Mucosa of rectum (tissue), 2 donors: ENCODE data around the gene CELA2A.
"Not testable (repeated sequence)": the region's sequence is repeated elsewhere in the genome, so short reads cannot be mapped to it uniquely, and the experiment has no call there.

Source experiments
- H3K27ac ChIP-seq, 2 donors: one replicate each; pipeline ENCODE4 v1.7.0; 2013; ENCODE audit warnings: inconsistent platforms in 2 of 2, low read depth in 2 of 2, low read length in 2 of 2
- H3K27me3 ChIP-seq, 2 donors: one replicate each; pipeline ENCODE4 v1.7.0; 2013; ENCODE audit warnings: low read length in 2 of 2; ENCODE audit not compliant: control insufficient read depth in 2 of 2, insufficient read depth in 2 of 2
- H3K36me3 ChIP-seq, 2 donors: one replicate each; pipeline ENCODE4 v1.7.0; 2013; ENCODE audit warnings: low read length in 2 of 2; ENCODE audit not compliant: control insufficient read depth in 2 of 2, insufficient read depth in 2 of 2
- H3K4me1 ChIP-seq, 2 donors: one replicate each; pipeline ENCODE4 v1.7.0; 2013; ENCODE audit warnings: low read length in 2 of 2, mild to moderate bottlenecking in 1 of 2; ENCODE audit not compliant: control insufficient read depth in 2 of 2, insufficient read depth in 2 of 2
- H3K4me3 ChIP-seq, 2 donors: one replicate each; pipeline ENCODE4 v1.7.0; 2013; ENCODE audit warnings: low read length in 2 of 2
- H3K9ac ChIP-seq, 2 donors: one replicate each; pipeline ENCODE4 v1.7.0; 2013; ENCODE audit warnings: low read length in 2 of 2, low read depth in 1 of 2, mild to moderate bottlenecking in 1 of 2
- H3K9me3 ChIP-seq, 2 donors: one replicate each; pipeline ENCODE4 v1.7.0; 2013; ENCODE audit warnings: low read length in 2 of 2; ENCODE audit not compliant: control insufficient read depth in 2 of 2
- donor health status: healthy.
- donor health status: Normal muscosa, but diverticular disease.

Gene CELA2A

DNA sequence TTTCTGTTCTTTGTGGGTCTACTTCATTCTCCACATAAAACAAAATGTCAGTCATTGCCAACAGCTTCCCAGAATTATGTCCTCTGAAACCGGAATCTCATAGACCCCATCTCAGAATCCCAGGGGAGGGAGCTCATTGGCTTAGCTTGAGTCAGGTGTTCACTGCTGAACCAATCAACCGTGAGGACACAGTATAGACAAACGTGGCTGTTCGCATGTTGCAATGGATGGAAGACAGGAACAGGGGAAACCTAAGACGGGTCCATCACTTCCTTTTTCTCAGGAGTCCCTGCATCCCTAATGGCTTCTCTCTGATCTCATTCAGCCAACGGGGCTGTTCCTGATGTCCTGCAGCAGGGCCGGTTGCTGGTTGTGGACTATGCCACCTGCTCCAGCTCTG, 9.1 kb downstream of the CELA2A start:
- H3K4me3 ChIP-seq, result no peak overlapping the region
- no peak overlapping the region for H3K9ac ChIP-seq
- peaks cover 0 to 3% of the 10 kb centered on the region in 2 donors for H3K27me3 ChIP-seq
- peaks cover 0 to 3% of the 10 kb centered on the region in 2 donors for H3K4me1 ChIP-seq
- no peaks in the 10 kb centered on the region for H3K9me3 ChIP-seq
- H3K36me3 ChIP-seq, result no peaks in the 10 kb centered on the region
- no peak overlapping the region for H3K27ac ChIP-seq

- not testable (repeated sequence) for H3K36me3 ChIP-seq, H3K27ac ChIP-seq, H3K27me3 ChIP-seq, H3K4me1 ChIP-seq, H3K4me3 ChIP-seq, H3K9me3 ChIP-seq, H3K9ac ChIP-seq
Observed at GRCh38 chr1:15466955-15467625, 10.6 kb downstream of the CELA2A start.

DNA sequence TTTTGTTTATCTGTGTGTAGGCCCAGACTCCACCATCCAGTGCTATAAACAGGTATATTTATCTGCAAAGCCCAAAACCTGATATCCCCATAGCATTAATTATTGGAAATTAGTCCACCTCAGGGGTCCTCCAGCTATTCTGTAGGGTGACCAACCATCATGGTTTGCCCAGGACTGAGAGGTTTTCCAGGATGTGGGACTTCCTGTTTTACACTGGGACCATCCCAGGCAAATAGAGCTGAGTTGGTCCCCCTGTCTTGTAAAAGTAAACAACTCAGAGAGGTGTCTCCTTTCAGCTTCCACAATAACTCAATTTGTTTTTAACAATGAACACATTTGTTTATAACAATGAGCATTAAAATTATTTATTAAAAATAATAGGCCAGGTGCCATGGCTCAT, 11.6 kb downstream of the CELA2A start:
- Histone ChIP-seq H3K27ac (no peak overlapping the region), H3K27me3 (peaks cover 0 to 3% of the 10 kb centered on the region in 2 donors), H3K36me3 (no peaks in the 10 kb centered on the region), H3K9me3 (no peaks in the 10 kb centered on the region), H3K4me1 (peaks cover 0 to 3% of the 10 kb centered on the region in 2 donors), H3K9ac (no peak overlapping the region), H3K4me3 (no peak overlapping the region)

GRCh38 chr1:15469361-15469760, 12.8 kb downstream of the CELA2A start:
- Histone ChIP-seq H3K9ac (no peak overlapping the region), H3K27me3 (peaks cover 0 to 3% of the 10 kb centered on the region in 2 donors), H3K9me3 (no peaks in the 10 kb centered on the region), H3K36me3 (no peaks in the 10 kb centered on the region), H3K4me1 (no peaks in the 10 kb centered on the region), H3K4me3 (no peak overlapping the region), H3K27ac (no peak overlapping the region)

- H3K36me3 ChIP-seq, H3K9ac ChIP-seq, H3K27me3 ChIP-seq, H3K4me3 ChIP-seq, H3K4me1 ChIP-seq, H3K27ac ChIP-seq, H3K9me3 ChIP-seq: not testable (repeated sequence)
Observed at GRCh38 chr1:15469821-15470448, 13.4 kb downstream of the CELA2A start.

- H3K4me3 ChIP-seq, H3K27ac ChIP-seq, H3K9me3 ChIP-seq, H3K36me3 ChIP-seq, H3K9ac ChIP-seq, H3K4me1 ChIP-seq, H3K27me3 ChIP-seq: not testable (repeated sequence)
Observed at GRCh38 chr1:15471067-15471466, 14.5 kb downstream of the CELA2A start.

DNA sequence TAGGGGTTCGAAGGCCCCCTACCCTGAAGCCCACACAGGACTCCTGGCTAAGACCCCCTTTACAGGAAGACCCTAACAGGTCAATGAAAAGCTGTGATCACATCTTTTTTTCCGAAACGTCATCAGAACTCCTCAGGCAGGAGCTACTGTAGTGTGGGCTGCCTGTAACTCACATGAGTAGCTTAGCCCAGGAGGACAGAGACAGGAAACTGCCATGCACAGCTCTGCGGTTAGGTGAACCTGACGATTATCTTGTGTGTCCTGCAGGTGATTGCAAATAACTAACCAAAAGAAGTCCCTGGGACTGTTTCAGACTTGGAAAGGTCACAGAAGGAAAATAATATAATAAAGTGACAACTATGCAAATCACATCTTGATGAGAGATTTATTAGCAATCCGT, 15.2 kb downstream of the CELA2A start:
- not testable (repeated sequence) for H3K9me3 ChIP-seq, H3K27ac ChIP-seq, H3K36me3 ChIP-seq, H3K9ac ChIP-seq, H3K4me3 ChIP-seq, H3K27me3 ChIP-seq, H3K4me1 ChIP-seq

GRCh38 chr1:15472587-15472986, 16.1 kb downstream of the CELA2A start:
- no peaks in the 10 kb centered on the region for H3K4me1 ChIP-seq
- no peaks in the 10 kb centered on the region for H3K36me3 ChIP-seq
- H3K9ac ChIP-seq, result no peak overlapping the region
- H3K27me3 ChIP-seq, result no peaks in the 10 kb centered on the region
- no peak overlapping the region for H3K27ac ChIP-seq
- H3K9me3 ChIP-seq, result no peaks in the 10 kb centered on the region
- no peak overlapping the region for H3K4me3 ChIP-seq

GRCh38 chr1:15475752-15476314, 19.3 kb downstream of the CELA2A start, which contains the start of gene CELA2B:
TSS of gene CELA2B (plus strand) at chr1:15476104. CDS start at chr1:15476126, 22 bp downstream.
- H3K9me3 ChIP-seq, result no peaks in the 10 kb centered on the region
- no peaks in the 10 kb centered on the region for H3K27me3 ChIP-seq
- no peak within 1 kb of the TSS for H3K9ac ChIP-seq
- H3K27ac ChIP-seq, result no peak within 1 kb of the TSS
- no peaks in the 10 kb centered on the region for H3K36me3 ChIP-seq
- H3K4me1 ChIP-seq, result no peaks in the 10 kb centered on the region
- no peak within 1 kb of the TSS for H3K4me3 ChIP-seq

DNA sequence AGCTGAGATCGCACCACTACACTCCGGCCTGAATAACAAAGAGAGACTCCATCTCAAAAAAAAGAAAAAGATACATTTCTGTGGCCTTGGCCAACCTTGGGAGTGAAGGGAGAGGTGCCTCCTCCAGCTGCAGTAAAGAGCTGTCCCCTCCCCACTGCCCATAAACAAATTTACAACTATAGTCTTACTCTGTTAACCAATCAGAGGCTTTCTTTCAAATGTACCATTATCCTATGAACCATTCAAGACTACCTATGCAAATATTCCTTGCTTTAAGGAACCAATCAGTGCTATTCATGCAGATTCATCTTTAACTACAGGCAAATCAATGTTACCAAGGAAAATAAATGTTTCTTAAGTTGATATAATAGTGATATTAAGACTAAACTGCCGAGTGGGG, 20.4 kb downstream of the CELA2A start:
- Histone ChIP-seq H3K27ac (no peak overlapping the region), H3K4me1 (no peaks in the 10 kb centered on the region), H3K9me3 (no peaks in the 10 kb centered on the region), H3K9ac (no peak overlapping the region), H3K27me3 (no peaks in the 10 kb centered on the region), H3K4me3 (no peak overlapping the region), H3K36me3 (no peaks in the 10 kb centered on the region)
